Mesenchymal stem cell (in vitro differentiated cells and primary cell): ENCODE measurements around the gene LUM.
A peak's percentile ranks its signal among the peaks of the same experiment; 100 is the strongest.

Experiments
- DNase-seq: peaks from one replicate; pipeline ENCODE4 v3.0.0-alpha.2; 2013
- H2AFZ ChIP-seq: one replicate; pipeline ENCODE4 v1.6.1; 2013; ENCODE audit warnings: low read depth, mild to moderate bottlenecking, control low read depth, inconsistent platforms, low read length, moderate library complexity
- H2AK5ac ChIP-seq: 2 replicates; pipeline ENCODE4 v1.6.1; 2013; ENCODE audit warnings: low read length, moderate library complexity, mild to moderate bottlenecking, inconsistent platforms; ENCODE audit not compliant: severe bottlenecking
- H2BK120ac ChIP-seq: one replicate; pipeline ENCODE4 v1.6.1; 2013; ENCODE audit warnings: low read depth, mild to moderate bottlenecking, inconsistent platforms, low read length, moderate library complexity
- H2BK12ac ChIP-seq, 2 experiments: one replicate each; pipeline ENCODE4 v1.6.1; 2013; ENCODE audit warnings: inconsistent platforms in 2 of 2, low read length in 2 of 2, mild to moderate bottlenecking in 2 of 2, moderate library complexity in 2 of 2, control low read depth in 1 of 2
- H2BK15ac ChIP-seq: one replicate; pipeline ENCODE4 v1.6.1; 2013; ENCODE audit warnings: mild to moderate bottlenecking, low read depth, inconsistent platforms; ENCODE audit not compliant: poor library complexity, severe bottlenecking
- H2BK5ac ChIP-seq: 2 replicates; pipeline ENCODE4 v1.6.1; 2013; ENCODE audit warnings: low read depth, mild to moderate bottlenecking, low read length, control low read depth, inconsistent platforms; ENCODE audit not compliant: poor library complexity, severe bottlenecking
- H3K14ac ChIP-seq, 2 experiments: one replicate each; pipeline ENCODE4 v1.6.1; 2013; ENCODE audit warnings: inconsistent platforms in 2 of 2, low read length in 2 of 2, control low read depth in 1 of 2, mild to moderate bottlenecking in 1 of 2, moderate library complexity in 1 of 2
- H3K18ac ChIP-seq, 2 experiments: one replicate each; pipeline ENCODE4 v1.6.1; 2013; ENCODE audit warnings: inconsistent platforms in 2 of 2, low read length in 2 of 2, control low read depth in 1 of 2, low read depth in 1 of 2, mild to moderate bottlenecking in 1 of 2
- H3K23ac ChIP-seq, 2 experiments: one replicate each; pipeline ENCODE4 v1.6.1; 2013; ENCODE audit warnings: inconsistent platforms in 2 of 2, low read length in 2 of 2, mild to moderate bottlenecking in 2 of 2, moderate library complexity in 2 of 2, control low read depth in 1 of 2
- H3K27ac ChIP-seq: 2 replicates; pipeline ENCODE4 v1.5.1; 2013; ENCODE audit warnings: mild to moderate bottlenecking, moderate library complexity, low read length, control low read depth, inconsistent platforms; ENCODE audit not compliant: poor library complexity, severe bottlenecking
- H3K27me3 ChIP-seq, 2 experiments: 2 replicates each; pipeline versions ENCODE4 v1.6.1 to v1.7.0; 2013; ENCODE audit warnings: low read length in 2 of 2, mild to moderate bottlenecking in 2 of 2, moderate library complexity in 2 of 2, control low read depth in 1 of 2, inconsistent platforms in 1 of 2; ENCODE audit not compliant: control insufficient read depth in 1 of 2, insufficient read depth in 1 of 2
- H3K36me3 ChIP-seq, 2 experiments: 2 replicates each; pipeline versions ENCODE4 v1.6.1 to v1.7.0; 2013; ENCODE audit warnings: low read length in 2 of 2, control low read depth in 1 of 2, inconsistent platforms in 1 of 2, low read depth in 1 of 2, mild to moderate bottlenecking in 1 of 2; ENCODE audit not compliant: insufficient read depth in 2 of 2, control insufficient read depth in 1 of 2
- H3K4ac ChIP-seq, 2 experiments: one replicate each; pipeline ENCODE4 v1.6.1; 2013; ENCODE audit warnings: inconsistent platforms in 2 of 2, low read length in 2 of 2, mild to moderate bottlenecking in 2 of 2, moderate library complexity in 2 of 2, control low read depth in 1 of 2, low read depth in 1 of 2
- H3K4me1 ChIP-seq: 2 replicates; pipeline ENCODE4 v1.6.1; 2013; ENCODE audit warnings: low read depth, low read length, control low read depth; ENCODE audit not compliant: control insufficient read depth, insufficient read depth
- H3K4me2 ChIP-seq: 2 replicates; pipeline ENCODE4 v1.6.1; 2013; ENCODE audit warnings: low read length, mild to moderate bottlenecking, inconsistent platforms; ENCODE audit not compliant: poor library complexity, severe bottlenecking
- H3K4me3 ChIP-seq, 2 experiments: 2 replicates each; pipeline versions ENCODE4 v1.5.1 to v1.7.0; 2013; ENCODE audit warnings: low read length in 2 of 2, mild to moderate bottlenecking in 2 of 2, control low read depth in 1 of 2, low read depth in 1 of 2; ENCODE audit not compliant: insufficient read depth in 1 of 2
- H3K79me1 ChIP-seq: replicated peaks from 2 replicates; pipeline ENCODE4 v1.6.1; 2013; ENCODE audit warnings: mild to moderate bottlenecking, control low read depth, low read length, inconsistent platforms; ENCODE audit not compliant: poor library complexity, severe bottlenecking
- H3K9ac ChIP-seq: 2 replicates; pipeline ENCODE4 v1.7.0; 2013; ENCODE audit warnings: mild to moderate bottlenecking, low read length, moderate library complexity
- H3K9me3 ChIP-seq: 2 replicates; pipeline ENCODE4 v1.7.0; 2013; ENCODE audit warnings: mild to moderate bottlenecking, low read length; ENCODE audit not compliant: control insufficient read depth
- H4K8ac ChIP-seq: one replicate; pipeline ENCODE4 v1.6.1; 2013; ENCODE audit warnings: inconsistent platforms, mild to moderate bottlenecking, low read length, moderate library complexity
- H4K91ac ChIP-seq: one replicate; pipeline ENCODE4 v1.6.1; 2013; ENCODE audit warnings: mild to moderate bottlenecking, low read length, inconsistent platforms
- WGBS: methylation state at CpG from one replicate; pipeline ENCODE4 v1.1.7; 2013; ENCODE audit warnings: mixed read lengths; 5-methylcytosine and 5-hydroxymethylcytosine counted together

Gene LUM

DNA sequence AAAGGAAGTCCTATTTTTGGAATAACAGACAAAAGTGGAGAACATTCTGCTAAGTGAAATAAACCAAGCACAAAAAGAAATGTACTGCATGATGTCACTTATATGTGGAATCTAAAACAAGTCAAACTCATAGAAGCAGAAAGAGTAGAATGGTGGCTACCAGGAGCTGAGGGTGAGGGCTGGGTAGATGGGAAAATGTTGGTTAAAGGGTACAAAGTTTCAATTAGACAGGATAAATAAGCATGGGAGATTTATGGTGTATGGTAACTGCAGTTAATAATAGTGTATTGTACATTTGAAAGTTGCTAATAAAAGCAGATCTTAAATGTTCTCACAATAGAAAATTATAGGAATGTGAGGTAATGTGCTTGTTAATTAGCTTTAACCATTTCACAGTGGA is 12.8 kb downstream of the LUM start:
- no peak overlapping the region for H2BK15ac ChIP-seq
- no peak overlapping the region for H3K14ac ChIP-seq
- H3K4ac ChIP-seq = no peak overlapping the region
- no peak for DNase-seq
- H2AFZ ChIP-seq = no peak overlapping the region
- H3K79me1 ChIP-seq = no peaks in the 10 kb centered on the region
- H3K9ac ChIP-seq = peak overlapping the region; percentile 83
- no peak overlapping the region for H2AK5ac ChIP-seq
- peak overlapping the region; percentile 43 to 54 for H3K18ac ChIP-seq
- peaks cover 0 to 8% of the 10 kb centered on the region in 2 experiments for H3K36me3 ChIP-seq
- no peak overlapping the region for H4K8ac ChIP-seq
- H3K4me1 ChIP-seq = no peaks in the 10 kb centered on the region
- H4K91ac ChIP-seq = no peak overlapping the region
- H3K9me3 ChIP-seq = no peaks in the 10 kb centered on the region
- no peak overlapping the region for H2BK120ac ChIP-seq
- H3K27ac ChIP-seq = peak overlapping the region; percentile 90
- H3K4me3 ChIP-seq = no peak overlapping the region
- no peak overlapping the region for H2BK12ac ChIP-seq
- H3K4me2 ChIP-seq = no peak overlapping the region
- no peaks in the 10 kb centered on the region for H3K27me3 ChIP-seq
- H2BK5ac ChIP-seq = peak overlapping the region; percentile 73
- H3K23ac ChIP-seq = no peak overlapping the region

DNA sequence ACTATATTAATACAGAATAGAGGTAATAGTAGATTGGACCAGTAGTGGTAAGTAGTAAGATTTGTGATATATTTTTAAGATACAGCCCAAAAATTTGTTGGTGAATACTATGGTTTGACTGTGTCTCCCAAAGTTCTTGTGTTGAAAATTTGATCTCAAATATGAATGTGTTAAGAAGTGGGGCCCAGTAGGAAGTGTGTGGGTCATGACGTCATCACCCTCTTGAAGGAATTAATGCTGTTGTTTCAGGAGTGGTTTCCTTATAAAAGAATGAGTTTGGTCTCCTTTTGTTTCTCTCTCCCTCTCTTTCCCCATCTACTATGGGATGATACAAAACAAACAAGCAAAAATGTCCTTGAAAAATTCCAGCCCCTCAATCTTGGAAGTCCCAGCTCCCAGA is 16.3 kb downstream of the LUM start:
- H3K18ac ChIP-seq = no peak overlapping the region
- no peak overlapping the region for H3K14ac ChIP-seq
- H4K91ac ChIP-seq = no peak overlapping the region
- H3K27me3 ChIP-seq = no peaks in the 10 kb centered on the region
- H3K4me1 ChIP-seq = no peaks in the 10 kb centered on the region
- H2AK5ac ChIP-seq = no peak overlapping the region
- peaks cover 17% of the 10 kb centered on the region for H3K9me3 ChIP-seq
- no peak overlapping the region for H2AFZ ChIP-seq
- no peak overlapping the region for H3K27ac ChIP-seq
- no peak overlapping the region for H3K4ac ChIP-seq
- no peak overlapping the region for H2BK120ac ChIP-seq
- H3K79me1 ChIP-seq = no peaks in the 10 kb centered on the region
- no peak overlapping the region for H3K4me2 ChIP-seq
- H3K36me3 ChIP-seq = no peaks in the 10 kb centered on the region
- H3K23ac ChIP-seq = no peak overlapping the region
- H4K8ac ChIP-seq = no peak overlapping the region
- H2BK15ac ChIP-seq = no peak overlapping the region
- WGBS = no CpG with 5 or more reads among the region's 1 CpG
- no peak overlapping the region for H2BK5ac ChIP-seq
- no peak for DNase-seq
- no peak overlapping the region for H3K9ac ChIP-seq
- H3K4me3 ChIP-seq = no peak overlapping the region
- no peak overlapping the region for H2BK12ac ChIP-seq

- Histone ChIP-seq H2BK120ac (no peak overlapping the region), H3K18ac (no peak overlapping the region), H3K9ac (peak overlapping the region; percentile 58), H3K79me1 (no peaks in the 10 kb centered on the region), H3K4me1 (no peaks in the 10 kb centered on the region), H3K4me2 (no peak overlapping the region), H2BK15ac (no peak overlapping the region), H4K91ac (no peak overlapping the region), H3K36me3 (no peaks in the 10 kb centered on the region), H3K23ac (no peak overlapping the region), H3K27ac (no peak overlapping the region), H2BK5ac (no peak overlapping the region), H3K4me3 (peak overlapping the region in 1 of 2 experiments; percentile 55), H2BK12ac (no peak overlapping the region), H3K4ac (no peak overlapping the region), H2AK5ac (no peak overlapping the region), H3K9me3 (peaks cover 25% of the 10 kb centered on the region), H2AFZ (no peak overlapping the region), H3K27me3 (no peaks in the 10 kb centered on the region), H4K8ac (no peak overlapping the region), H3K14ac (no peak overlapping the region)
- DNase-seq = peak; percentile 45
Measured at GRCh38 chr12:91094032-91094662, 17.1 kb downstream of the LUM start.

DNA sequence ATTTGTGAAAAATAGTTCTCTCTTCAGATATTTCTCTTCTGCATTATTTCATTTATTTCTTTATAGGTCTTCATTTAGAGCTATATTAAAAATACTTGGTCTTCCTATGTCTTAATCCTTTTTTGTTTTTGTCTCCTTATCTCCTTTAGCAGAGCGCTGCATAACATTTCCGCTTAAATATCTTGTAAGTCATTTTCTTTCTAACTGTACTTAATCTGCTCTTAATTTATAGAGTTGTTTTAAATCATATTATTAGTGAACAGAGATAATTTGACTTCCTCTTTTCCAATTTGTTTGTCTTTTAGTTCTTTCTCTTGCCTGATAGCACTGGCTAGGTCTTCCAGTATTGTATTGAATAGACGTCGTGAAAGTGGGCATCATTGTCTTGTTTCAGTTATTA is 18.0 kb downstream of the LUM start:
- Histone ChIP-seq H3K18ac (no peak overlapping the region), H3K9ac (no peak overlapping the region), H3K23ac (no peak overlapping the region), H2AFZ (no peak overlapping the region), H4K8ac (no peak overlapping the region), H3K4me1 (no peaks in the 10 kb centered on the region), H3K36me3 (no peaks in the 10 kb centered on the region), H2AK5ac (no peak overlapping the region), H2BK5ac (no peak overlapping the region), H3K4me2 (no peak overlapping the region), H2BK120ac (no peak overlapping the region), H2BK12ac (no peak overlapping the region), H3K79me1 (no peaks in the 10 kb centered on the region), H2BK15ac (no peak overlapping the region), H4K91ac (no peak overlapping the region), H3K4ac (no peak overlapping the region), H3K4me3 (no peak overlapping the region), H3K14ac (no peak overlapping the region), H3K27ac (no peak overlapping the region), H3K9me3 (peaks cover 33% of the 10 kb centered on the region), H3K27me3 (no peaks in the 10 kb centered on the region)
- WGBS = no CpG with 5 or more reads among the region's 4 CpGs
- DNase-seq = no peak
